ENCODE data around the gene UBE4B.
"Not testable (repeated sequence)": the region's sequence is repeated elsewhere in the genome, so short reads cannot be mapped to it uniquely, and the experiment has no call there.

UBE4B gene

GRCh38 chr1:9993561-9994075 is 39.1 kb upstream of the UBE4B start:
- no peak for DNase-seq
- in situ Hi-C loops (cut with HindIII; ENCODE audit: low pct_ligation_motif_present, low sequenced_read_pairs): no loop called here
- no peaks in the 10 kb centered on the region for H3K36me3 ChIP-seq (replicated peaks)
- no peak overlapping the region for H3K4me3 ChIP-seq (ENCODE audit: low read depth, low read length)
- H3K27ac ChIP-seq: no peak overlapping the region
- no peak for TF ChIP-seq CTCF (IDR thresholded peaks at IDR 0.05; ENCODE audit: low read depth, low read length, missing control alignments)
- H3K27me3 ChIP-seq (replicated peaks): peaks cover 8% of the 10 kb centered on the region

GRCh38 chr1:9996624-9997582 is 35.9 kb upstream of the UBE4B start, which contains the start of gene RBP7:
Gene RBP7 (plus strand): TSS chr1:9997228. CDS start chr1:9997259, 31 bp downstream.
- TF ChIP-seq CTCF (IDR thresholded peaks at IDR 0.05; ENCODE audit: low read depth, low read length, missing control alignments): no peak

GRCh38 chr1:10001016-10001665 is 31.6 kb upstream of the UBE4B start:
- H3K27ac ChIP-seq: no peak overlapping the region
- no peak for DNase-seq

More at GRCh38 chr1:9996624-9997582, 35.9 kb upstream of the UBE4B start, which contains the start of gene RBP7:
- in situ Hi-C loops (cut with HindIII; ENCODE audit: low pct_ligation_motif_present, low sequenced_read_pairs): no loop called here
- Histone ChIP-seq H3K36me3 (replicated peaks) (no peaks in the 10 kb centered on the region), H3K27me3 (replicated peaks) (peaks cover 8% of the 10 kb centered on the region), H3K27ac (no peak within 1 kb of the TSS), H3K4me3 (ENCODE audit: low read depth, low read length) (peak within 1 kb of the TSS; percentile 34)
- DNase-seq: no peak

GRCh38 chr1:10005248-10005647 is 27.5 kb upstream of the UBE4B start:
- H3K4me3 ChIP-seq (ENCODE audit: low read depth, low read length); H3K27me3 ChIP-seq (replicated peaks); DNase-seq; in situ Hi-C loops (cut with HindIII; ENCODE audit: low pct_ligation_motif_present, low sequenced_read_pairs); H3K27ac ChIP-seq; H3K36me3 ChIP-seq (replicated peaks): not testable (repeated sequence)

More at GRCh38 chr1:10001016-10001665, 31.6 kb upstream of the UBE4B start:
- Histone ChIP-seq H3K27me3 (replicated peaks) (peaks cover 8% of the 10 kb centered on the region), H3K36me3 (replicated peaks) (no peaks in the 10 kb centered on the region), H3K4me3 (ENCODE audit: low read depth, low read length) (no peak overlapping the region)
- no peak for TF ChIP-seq CTCF (IDR thresholded peaks at IDR 0.05; ENCODE audit: low read depth, low read length, missing control alignments)
- in situ Hi-C loops (cut with HindIII; ENCODE audit: low pct_ligation_motif_present, low sequenced_read_pairs): no loop called here

- no peak overlapping the region for H3K4me3 ChIP-seq (ENCODE audit: low read depth, low read length)
- no peaks in the 10 kb centered on the region for H3K36me3 ChIP-seq (replicated peaks)
- H3K27me3 ChIP-seq (replicated peaks): no peaks in the 10 kb centered on the region
- in situ Hi-C loops (cut with HindIII; ENCODE audit: low pct_ligation_motif_present, low sequenced_read_pairs): no loop called here
- no peak for DNase-seq
- TF ChIP-seq CTCF (IDR thresholded peaks at IDR 0.05; ENCODE audit: low read depth, low read length, missing control alignments): no peak
- H3K27ac ChIP-seq: no peak overlapping the region
Observed at GRCh38 chr1:10007169-10007568, 25.6 kb upstream of the UBE4B start.

GRCh38 chr1:10014016-10014415 is 18.7 kb upstream of the UBE4B start:
- H3K27me3 ChIP-seq (replicated peaks): no peaks in the 10 kb centered on the region
- H3K27ac ChIP-seq: no peak overlapping the region
- in situ Hi-C loops (cut with HindIII; ENCODE audit: low pct_ligation_motif_present, low sequenced_read_pairs): no loop called here
- H3K36me3 ChIP-seq (replicated peaks): no peaks in the 10 kb centered on the region
- DNase-seq: no peak
- TF ChIP-seq CTCF (IDR thresholded peaks at IDR 0.05; ENCODE audit: low read depth, low read length, missing control alignments): no peak
- H3K4me3 ChIP-seq (ENCODE audit: low read depth, low read length): no peak overlapping the region
